Non-pigmented ciliary epithelial cell (primary cell): ENCODE data around the gene PISD.
"Not testable (repeated sequence)": the region's sequence is repeated elsewhere in the genome, so short reads cannot be mapped to it uniquely, and the experiment has no call there.

ENCODE experiments used
- DNase-seq: peaks from one replicate; pipeline ENCODE4 v3.0.0-alpha.2; 2010; ENCODE audit warnings: low read depth

The PISD gene

GRCh38 chr22:31607696-31608095 is 54.3 kb downstream of the PISD start:
- no peak for DNase-seq

- no peak for DNase-seq
Measured at GRCh38 chr22:31605851-31606585, 56.0 kb downstream of the PISD start.

GRCh38 chr22:31604746-31605705 is 57.0 kb downstream of the PISD start:
- no peak for DNase-seq

- no peak for DNase-seq
Measured at GRCh38 chr22:31604137-31604705, 57.8 kb downstream of the PISD start.

GRCh38 chr22:31603574-31603973 is 58.4 kb downstream of the PISD start:
- no peak for DNase-seq

GRCh38 chr22:31603081-31603525 is 58.9 kb downstream of the PISD start:
- DNase-seq = no peak

- peak; percentile 66 for DNase-seq
Measured at GRCh38 chr22:31602259-31602952, 59.6 kb downstream of the PISD start.

GRCh38 chr22:31595271-31595670 is 66.7 kb downstream of the PISD start:
- DNase-seq = no peak

- not testable (repeated sequence) for DNase-seq
Measured at GRCh38 chr22:31590161-31590560, 71.9 kb downstream of the PISD start.

- no peak for DNase-seq
Measured at GRCh38 chr22:31588970-31589675, 72.9 kb downstream of the PISD start.

- peak; percentile 80 for DNase-seq
Measured at GRCh38 chr22:31586137-31586920, 75.7 kb downstream of the PISD start.

GRCh38 chr22:31585161-31585859 is 76.7 kb downstream of the PISD start:
- DNase-seq = peak; percentile 45

GRCh38 chr22:31584804-31585160 is 77.2 kb downstream of the PISD start:
- DNase-seq = no peak

- peak; percentile 35 for DNase-seq
Measured at GRCh38 chr22:31583861-31584485, 78.0 kb downstream of the PISD start.

GRCh38 chr22:31579835-31580242 is 82.2 kb downstream of the PISD start:
- DNase-seq = no peak

GRCh38 chr22:31578171-31578570 is 83.8 kb downstream of the PISD start:
- no peak for DNase-seq

- no peak for DNase-seq
Measured at GRCh38 chr22:31577711-31578110, 84.3 kb downstream of the PISD start.

- no peak for DNase-seq
Measured at GRCh38 chr22:31575190-31575589, 86.8 kb downstream of the PISD start.

- DNase-seq = no peak
Measured at GRCh38 chr22:31574055-31574670, 87.9 kb downstream of the PISD start.
